Mucosa of gallbladder (tissue), 1 donor: ENCODE data around the gene CST4. TPM values are rescaled to one million over a fixed set of nuclear protein-coding genes. Genes with fewer than 3 reads are reported as not detected.
"Not testable (repeated sequence)": the region's sequence is repeated elsewhere in the genome, so short reads cannot be mapped to it uniquely, and the experiment has no call there.

Source experiments
- DNase-seq: peaks from one replicate; pipeline ENCODE4 v3.0.0-alpha.2; 2020; ENCODE audit warnings: low spot score
- total RNA-seq: library from RNA; stranded (reverse); gene quantifications from one replicate; pipeline ENCODE4 v1.2.1, GENCODE V29; 2021
- donor health status: DM: no; HTN: no; CAD: no.

The CST4 gene
- total RNA-seq, 1 donor from 2014 or later: 3.7 TPM

- DNase-seq: no peak
Measured at GRCh38 chr20:23661002-23661429, 27.8 kb downstream of the CST4 start.

GRCh38 chr20:23659989-23660837 lies 28.6 kb downstream of the CST4 start:
- DNase-seq: no peak

GRCh38 chr20:23659610-23659988 lies 29.2 kb downstream of the CST4 start:
- not testable (repeated sequence) for DNase-seq

GRCh38 chr20:23658989-23659609 lies 29.7 kb downstream of the CST4 start:
- no peak for DNase-seq

- DNase-seq: no peak
Measured at GRCh38 chr20:23658336-23658735, 30.5 kb downstream of the CST4 start.

GRCh38 chr20:23657202-23657601 lies 31.6 kb downstream of the CST4 start:
- no peak for DNase-seq

- DNase-seq: no peak
Measured at GRCh38 chr20:23656372-23656771, 32.5 kb downstream of the CST4 start.

GRCh38 chr20:23655491-23656211 lies 33.2 kb downstream of the CST4 start:
- DNase-seq: peak; percentile 34

- DNase-seq: no peak
Measured at GRCh38 chr20:23654717-23655116, 34.1 kb downstream of the CST4 start.

GRCh38 chr20:23654000-23654399 lies 34.8 kb downstream of the CST4 start:
- no peak for DNase-seq

GRCh38 chr20:23653400-23653938 lies 35.4 kb downstream of the CST4 start:
- DNase-seq: no peak

GRCh38 chr20:23652926-23653325 lies 35.9 kb downstream of the CST4 start:
- no peak for DNase-seq

GRCh38 chr20:23652371-23652770 lies 36.5 kb downstream of the CST4 start:
- no peak for DNase-seq

GRCh38 chr20:23651117-23651516 lies 37.7 kb downstream of the CST4 start:
- no peak for DNase-seq

GRCh38 chr20:23649830-23650417 lies 38.9 kb downstream of the CST4 start:
- DNase-seq: no peak

GRCh38 chr20:23649242-23649641 lies 39.6 kb downstream of the CST4 start:
- no peak for DNase-seq

- DNase-seq: no peak
Measured at GRCh38 chr20:23647346-23647745, 41.5 kb downstream of the CST4 start.

GRCh38 chr20:23646106-23646873 lies 42.5 kb downstream of the CST4 start:
- DNase-seq: no peak

- no peak for DNase-seq
Measured at GRCh38 chr20:23645575-23645974, 43.3 kb downstream of the CST4 start.

- no peak for DNase-seq
Measured at GRCh38 chr20:23644164-23644563, 44.7 kb downstream of the CST4 start.

- DNase-seq: no peak
Measured at GRCh38 chr20:23643659-23644058, 45.2 kb downstream of the CST4 start.
